Loucy (cell line): Measurements from ENCODE around the gene CXCL1.

Experiments used
- H2AFZ ChIP-seq: fragments of 200-600 bp; sonication (generic); 2 replicates; pipeline ENCODE4 v1.6.0; 2016; ENCODE audit warnings: antibody characterized with exemption, mild to moderate bottlenecking, low read length, moderate library complexity
- H3F3A ChIP-seq: fragments of 200-600 bp; 2 replicates; pipeline ENCODE4 v1.6.0; 2016; ENCODE audit warnings: antibody characterized with exemption, low read depth, mild to moderate bottlenecking
- H3K27me3 ChIP-seq: fragments of 200-600 bp; sonication (generic); 2 replicates; pipeline ENCODE4 v1.6.1; 2014; ENCODE audit warnings: low read length, mild to moderate bottlenecking; ENCODE audit not compliant: insufficient read depth, poor library complexity, severe bottlenecking
- H3K36me3 ChIP-seq: fragments of 200-600 bp; sonication (generic); 2 replicates; pipeline ENCODE4 v1.6.1; 2016; ENCODE audit warnings: low read length; ENCODE audit not compliant: insufficient read depth
- H3K4me1 ChIP-seq: fragments of 200-600 bp; sonication (generic); 2 replicates; pipeline ENCODE4 v1.5.1; 2014; ENCODE audit warnings: low read length, mild to moderate bottlenecking; ENCODE audit not compliant: insufficient read depth, poor library complexity, severe bottlenecking
- H3K4me2 ChIP-seq: fragments of 200-600 bp; sonication (generic); 2 replicates; pipeline ENCODE4 v1.6.0; 2014; ENCODE audit warnings: antibody characterized with exemption, low read length, low read depth, mild to moderate bottlenecking; ENCODE audit not compliant: poor library complexity, severe bottlenecking
- H3K4me3 ChIP-seq: fragments of 200-600 bp; sonication (generic); 2 replicates; pipeline ENCODE4 v1.5.1; 2014; ENCODE audit warnings: low read length, mild to moderate bottlenecking, mixed read lengths; ENCODE audit not compliant: poor library complexity, severe bottlenecking
- H3K79me2 ChIP-seq: fragments of 200-600 bp; sonication (generic); 2 replicates; pipeline ENCODE4 v1.6.1; 2014; ENCODE audit warnings: low read length; ENCODE audit not compliant: insufficient read depth
- H3K9ac ChIP-seq: fragments of 200-600 bp; sonication (generic); 2 replicates; pipeline ENCODE4 v1.6.0; 2014; ENCODE audit warnings: mild to moderate bottlenecking, low read depth, low read length, moderate library complexity; ENCODE audit not compliant: poor library complexity, severe bottlenecking
- H3K9me2 ChIP-seq: fragments of 200-600 bp; sonication (generic); replicated peaks from 2 replicates; pipeline ENCODE4 v1.6.1; 2016; ENCODE audit warnings: low read depth, low read length, mixed read lengths
- H3K9me3 ChIP-seq: fragments of 200-600 bp; sonication (generic); 2 replicates; pipeline ENCODE4 v1.6.1; 2014; ENCODE audit warnings: mild to moderate bottlenecking, antibody characterized with exemption, low read length, low read depth; ENCODE audit not compliant: insufficient read depth
- H4K20me1 ChIP-seq: fragments of 200-600 bp; sonication (generic); 2 replicates; pipeline ENCODE4 v1.6.0; 2014; ENCODE audit warnings: antibody characterized with exemption, low read length, mild to moderate bottlenecking; ENCODE audit not compliant: insufficient read depth, poor library complexity, severe bottlenecking
- EZH2phosphoT487 ChIP-seq: fragments of 200-600 bp; IDR thresholded peaks from 2 replicates; pipeline ENCODE4 v1.6.1; 2018; ENCODE audit warnings: antibody characterized with exemption, mild to moderate bottlenecking, moderate library complexity, borderline replicate concordance
- TF ChIP-seq, protein P1 (sequence below): fragments of 200-600 bp; sonication (generic); conservative IDR thresholded peaks from 2 replicates; pipeline ENCODE4 v1.5.1; 2014; ENCODE audit warnings: mild to moderate bottlenecking, antibody characterized with exemption, low read length

The CXCL1 gene

DNA sequence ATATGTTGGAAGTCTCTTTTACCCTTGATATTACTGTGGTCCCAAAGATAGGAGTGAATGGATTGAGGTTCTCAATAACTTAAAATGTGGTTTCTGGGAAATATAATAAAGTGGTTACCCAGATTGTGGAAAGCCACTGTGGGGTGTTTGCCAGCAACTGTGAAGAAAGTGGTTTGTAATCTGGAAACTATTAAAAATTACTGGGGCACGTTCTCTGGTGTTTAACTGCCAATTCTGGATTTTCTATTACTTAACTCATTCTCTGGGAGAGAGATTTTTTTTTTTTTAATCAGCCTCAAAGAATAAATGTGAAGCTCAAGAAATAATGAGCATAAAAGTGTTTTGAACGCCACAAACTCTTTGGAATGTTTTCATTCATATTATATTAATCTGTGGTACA lies 37.6 kb upstream of the CXCL1 start:
- no peak for TF ChIP-seq EZH2phosphoT487
- TF ChIP-seq, protein P1, sequence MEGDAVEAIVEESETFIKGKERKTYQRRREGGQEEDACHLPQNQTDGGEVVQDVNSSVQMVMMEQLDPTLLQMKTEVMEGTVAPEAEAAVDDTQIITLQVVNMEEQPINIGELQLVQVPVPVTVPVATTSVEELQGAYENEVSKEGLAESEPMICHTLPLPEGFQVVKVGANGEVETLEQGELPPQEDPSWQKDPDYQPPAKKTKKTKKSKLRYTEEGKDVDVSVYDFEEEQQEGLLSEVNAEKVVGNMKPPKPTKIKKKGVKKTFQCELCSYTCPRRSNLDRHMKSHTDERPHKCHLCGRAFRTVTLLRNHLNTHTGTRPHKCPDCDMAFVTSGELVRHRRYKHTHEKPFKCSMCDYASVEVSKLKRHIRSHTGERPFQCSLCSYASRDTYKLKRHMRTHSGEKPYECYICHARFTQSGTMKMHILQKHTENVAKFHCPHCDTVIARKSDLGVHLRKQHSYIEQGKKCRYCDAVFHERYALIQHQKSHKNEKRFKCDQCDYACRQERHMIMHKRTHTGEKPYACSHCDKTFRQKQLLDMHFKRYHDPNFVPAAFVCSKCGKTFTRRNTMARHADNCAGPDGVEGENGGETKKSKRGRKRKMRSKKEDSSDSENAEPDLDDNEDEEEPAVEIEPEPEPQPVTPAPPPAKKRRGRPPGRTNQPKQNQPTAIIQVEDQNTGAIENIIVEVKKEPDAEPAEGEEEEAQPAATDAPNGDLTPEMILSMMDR, result no peak
- H3F3A ChIP-seq, result no peaks in the 10 kb centered on the region

DNA sequence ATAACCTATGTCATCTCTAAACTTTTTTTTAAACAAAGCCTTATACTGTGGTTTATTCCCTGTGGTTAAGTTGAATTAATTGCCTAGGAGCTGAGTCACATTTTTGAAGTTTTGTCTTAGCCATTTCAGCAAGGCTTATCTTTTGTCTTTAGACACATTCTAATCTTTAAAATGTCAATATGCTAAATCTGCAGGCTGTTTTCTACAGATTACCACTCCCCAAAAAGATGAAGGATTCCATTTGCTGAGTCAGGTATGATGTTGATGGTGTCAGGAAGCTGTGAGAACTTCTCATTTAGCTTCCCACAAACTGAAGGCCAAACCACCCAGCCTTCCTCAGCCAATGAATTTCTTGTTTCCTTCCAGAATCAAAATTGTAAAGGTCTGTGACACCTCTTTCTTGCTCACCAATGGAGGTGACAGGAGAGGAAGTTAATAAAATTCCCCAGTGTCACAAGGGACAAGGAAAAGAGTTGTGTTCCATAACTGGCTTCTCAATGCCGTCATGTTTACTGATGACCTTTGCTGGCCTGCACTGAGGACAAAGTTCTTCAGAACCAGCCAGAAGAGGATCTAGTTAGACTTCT lies 36.4 kb upstream of the CXCL1 start:
- Histone ChIP-seq H3K27me3 (no peaks in the 10 kb centered on the region), H3K79me2 (no peaks in the 10 kb centered on the region), H3K4me3 (peak overlapping the region; percentile 5), H4K20me1 (no peaks in the 10 kb centered on the region), H2AFZ (peak overlapping the region; percentile 16; the same call in 1 of the 2 replicates), H3K4me2 (peak overlapping the region; percentile 39), H3K9me3 (peaks cover 3% of the 10 kb centered on the region), H3K9ac (no peak overlapping the region), H3K36me3 (no peaks in the 10 kb centered on the region), H3F3A (no peaks in the 10 kb centered on the region), H3K9me2 (no peaks in the 10 kb centered on the region), H3K4me1 (peaks cover 20% of the 10 kb centered on the region)
- TF ChIP-seq EZH2phosphoT487, result no peak

More for the DNA sequence above, 37.6 kb upstream of the CXCL1 start:
- Histone ChIP-seq H3K4me1 (peaks cover 20% of the 10 kb centered on the region), H4K20me1 (no peaks in the 10 kb centered on the region), H3K79me2 (no peaks in the 10 kb centered on the region), H3K9me2 (no peaks in the 10 kb centered on the region), H3K4me3 (no peak overlapping the region), H3K4me2 (no peak overlapping the region), H3K27me3 (no peaks in the 10 kb centered on the region), H2AFZ (no peak overlapping the region), H3K36me3 (no peaks in the 10 kb centered on the region), H3K9me3 (peaks cover 9% of the 10 kb centered on the region), H3K9ac (no peak overlapping the region)

DNA sequence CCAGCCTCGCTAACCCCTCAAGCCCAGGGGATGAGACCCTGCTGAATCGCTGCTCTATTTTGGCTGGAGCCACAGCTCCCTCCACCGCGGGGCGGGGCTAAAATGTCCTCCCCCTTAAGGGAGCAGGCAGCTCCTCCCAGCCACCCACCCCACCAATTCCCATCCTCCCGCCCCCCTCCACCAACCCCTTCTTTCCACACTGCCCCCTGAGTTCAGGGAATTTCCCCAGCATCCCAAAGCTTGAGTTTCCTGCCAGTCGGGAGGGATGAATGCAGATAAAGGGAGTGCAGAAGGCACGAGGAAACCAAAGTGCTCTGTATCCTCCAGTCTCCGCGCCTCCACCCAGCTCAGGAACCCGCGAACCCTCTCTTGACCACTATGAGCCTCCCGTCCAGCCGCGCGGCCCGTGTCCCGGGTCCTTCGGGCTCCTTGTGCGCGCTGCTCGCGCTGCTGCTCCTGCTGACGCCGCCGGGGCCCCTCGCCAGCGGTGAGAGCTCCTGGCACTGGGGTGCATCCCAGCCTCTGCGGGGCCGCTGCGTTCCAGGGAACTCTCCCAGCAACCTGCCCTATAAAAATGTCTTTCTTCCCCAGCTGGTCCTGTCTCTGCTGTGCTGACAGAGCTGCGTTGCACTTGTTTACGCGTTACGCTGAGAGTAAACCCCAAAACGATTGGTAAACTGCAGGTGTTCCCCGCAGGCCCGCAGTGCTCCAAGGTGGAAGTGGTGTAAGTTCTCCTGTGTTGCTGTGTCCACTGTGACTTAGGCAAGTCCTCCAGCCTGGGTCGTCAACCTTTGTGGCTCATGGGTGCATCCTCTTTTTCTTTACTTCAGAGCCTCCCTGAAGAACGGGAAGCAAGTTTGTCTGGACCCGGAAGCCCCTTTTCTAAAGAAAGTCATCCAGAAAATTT lies 32.6 kb upstream of the CXCL1 start, which contains the start of gene CXCL6:
Gene CXCL6, plus strand, starts transcription at position 306 of the 907 bp plus-strand sequence. Its CDS starts 73 bp downstream, at position 379.
- H2AFZ ChIP-seq, result no peak within 1 kb of the TSS
- no peaks in the 10 kb centered on the region for H4K20me1 ChIP-seq
- no peak within 1 kb of the TSS for H3K9ac ChIP-seq
- TF ChIP-seq, protein P1, result no peak
- no peak for TF ChIP-seq EZH2phosphoT487
- H3K4me3 ChIP-seq, result no peak within 1 kb of the TSS
- no peaks in the 10 kb centered on the region for H3K27me3 ChIP-seq
- H3K9me2 ChIP-seq, result no peaks in the 10 kb centered on the region
- no peaks in the 10 kb centered on the region for H3K36me3 ChIP-seq
- H3K9me3 ChIP-seq, result no peaks in the 10 kb centered on the region
- peaks cover 20% of the 10 kb centered on the region for H3K4me1 ChIP-seq
- H3F3A ChIP-seq, result no peaks in the 10 kb centered on the region
- H3K4me2 ChIP-seq, result no peak within 1 kb of the TSS
- H3K79me2 ChIP-seq, result no peaks in the 10 kb centered on the region
